IPS-11a (cell line): ENCODE results near the gene EN1.

Experiments used
- H3K4me3 ChIP-seq: one replicate; pipeline ENCODE4 v1.5.1; 2013; ENCODE audit warnings: low read depth, low read length, control low read depth

The EN1 gene

DNA sequence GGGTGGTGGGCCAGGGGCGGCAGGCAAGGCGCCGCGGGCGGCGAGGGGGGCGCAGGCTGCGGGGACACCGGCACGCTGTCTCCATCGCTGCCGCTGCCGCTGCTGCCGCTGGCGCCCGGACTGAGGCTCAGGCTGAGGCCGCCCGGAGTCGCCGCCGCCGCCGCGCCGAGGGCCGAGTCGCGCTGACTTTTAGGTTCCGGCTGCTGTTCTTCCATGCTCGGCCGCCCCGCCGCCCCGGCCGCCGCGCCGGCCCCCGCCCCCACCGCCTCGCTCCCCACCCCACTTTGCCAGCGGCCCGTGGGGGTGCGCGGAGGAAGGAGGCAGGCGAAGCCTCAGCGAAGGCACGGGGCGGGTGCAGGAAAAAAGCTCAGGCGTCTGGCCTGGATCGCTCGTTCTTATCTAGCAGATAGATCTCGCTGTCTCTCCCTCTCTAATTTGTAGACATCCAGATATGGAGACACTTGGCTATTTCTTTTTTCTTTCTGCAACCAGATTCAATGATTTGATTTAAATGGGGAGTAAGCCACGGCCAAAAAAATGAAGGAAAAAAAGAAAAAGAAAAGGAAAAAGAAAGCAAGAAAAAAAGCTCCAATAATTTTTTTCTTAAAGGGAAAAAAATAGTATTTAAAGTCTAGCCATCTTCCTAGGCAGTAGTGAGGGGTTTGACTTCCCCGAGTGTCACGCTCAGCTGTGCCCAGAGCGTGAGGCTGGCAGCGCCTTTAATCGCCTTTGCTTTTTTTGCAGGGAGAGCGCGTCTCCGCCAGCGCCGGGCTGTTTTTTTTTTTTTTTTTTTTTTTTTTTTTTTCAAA is at the start of gene EN1:
TSS of gene EN1 (minus strand) at position 696 of the 809 bp plus-strand sequence. CDS start at position 215, 481 bp downstream.
- peak within 1 kb of the TSS; percentile 13 for H3K4me3 ChIP-seq

DNA sequence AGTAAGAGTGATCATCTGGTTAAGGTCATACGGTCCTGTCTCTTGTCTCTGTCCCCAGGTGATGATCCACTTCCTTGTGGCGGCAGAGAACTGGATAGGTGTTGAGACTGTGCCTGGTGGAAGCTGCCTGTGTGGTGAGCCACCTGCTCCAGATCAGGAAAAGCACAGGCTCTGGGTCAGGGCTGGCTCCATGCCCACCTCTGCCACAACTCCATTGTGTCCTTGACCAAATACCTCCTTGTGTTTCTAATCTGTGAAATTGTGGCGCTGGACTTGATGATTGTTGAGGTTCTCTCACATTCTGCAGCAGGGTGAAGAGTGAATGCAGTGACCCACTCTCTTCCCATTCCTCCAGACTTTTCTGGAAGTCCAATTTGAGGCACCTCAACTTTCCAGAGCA is 45.7 kb upstream of the EN1 start:
- no peak overlapping the region for H3K4me3 ChIP-seq

DNA sequence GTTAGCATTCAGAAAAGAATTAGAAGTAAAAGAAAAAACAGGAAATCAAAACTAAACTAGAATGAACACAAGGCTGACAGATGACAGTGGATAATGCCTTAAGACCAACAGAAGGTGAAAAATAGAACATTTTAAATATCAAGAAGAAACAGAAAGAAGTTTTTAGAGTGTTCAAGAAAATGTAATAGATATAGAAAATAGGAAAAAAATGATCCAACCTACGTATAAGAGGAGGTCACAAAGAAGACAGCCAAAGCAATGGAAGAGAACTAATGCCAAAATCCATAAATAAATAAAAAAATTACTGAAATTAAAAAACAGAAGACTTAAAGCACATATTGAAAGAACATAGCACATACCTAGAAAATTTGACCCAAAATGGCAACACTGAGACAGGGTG is 42.5 kb upstream of the EN1 start:
- no peak overlapping the region for H3K4me3 ChIP-seq

DNA sequence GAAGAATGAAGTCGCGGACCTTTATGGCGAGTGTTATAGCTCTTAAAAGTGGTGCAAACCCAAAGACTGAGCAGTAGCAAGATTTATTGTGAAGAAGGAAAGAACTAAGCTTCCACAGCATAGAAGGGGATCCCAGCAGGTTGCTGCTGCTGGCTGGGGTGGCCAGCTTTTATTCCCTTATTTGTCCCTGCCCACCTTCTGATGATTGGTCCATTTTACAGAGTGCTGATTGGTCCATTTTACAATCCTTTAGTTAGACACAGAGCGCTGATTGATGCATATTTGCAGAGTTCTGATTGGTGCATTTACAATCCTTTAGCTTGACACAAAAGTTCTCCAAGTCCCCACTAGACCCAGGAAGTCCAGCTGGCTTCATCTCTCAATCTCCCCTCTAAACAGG is 36.3 kb upstream of the EN1 start:
- no peak overlapping the region for H3K4me3 ChIP-seq

DNA sequence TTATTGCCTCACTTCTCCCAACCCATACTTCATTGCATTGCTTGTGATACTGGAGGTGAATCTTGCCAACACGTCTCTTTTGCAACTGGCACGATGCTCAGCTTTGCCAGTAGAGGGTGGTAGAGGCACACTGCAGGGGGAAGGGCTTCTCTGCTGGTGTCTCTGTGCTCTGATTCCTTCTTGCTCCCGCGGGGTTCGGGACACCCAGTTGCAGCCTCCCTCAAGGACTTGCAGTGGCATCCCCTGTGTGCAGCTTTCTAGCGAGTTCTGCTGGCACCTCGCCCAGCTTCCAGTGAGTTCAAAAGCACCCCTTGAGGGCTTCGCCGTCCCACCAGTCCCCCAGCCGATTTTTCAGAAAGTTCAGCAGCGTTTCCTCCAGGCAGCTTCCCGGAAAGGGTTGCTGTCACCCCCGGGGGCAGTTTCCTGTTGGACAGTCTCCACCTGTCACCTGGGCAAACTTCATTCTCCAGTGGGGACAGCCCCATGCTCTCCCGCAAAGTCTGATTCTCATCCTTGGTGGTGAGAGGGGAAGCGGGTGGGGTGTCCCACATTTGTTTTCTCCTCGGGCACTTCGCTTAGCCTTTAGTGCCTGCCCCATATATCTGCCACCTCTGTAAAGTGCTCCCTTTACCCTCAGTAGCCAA is 35.4 kb upstream of the EN1 start:
- H3K4me3 ChIP-seq: no peak overlapping the region

DNA sequence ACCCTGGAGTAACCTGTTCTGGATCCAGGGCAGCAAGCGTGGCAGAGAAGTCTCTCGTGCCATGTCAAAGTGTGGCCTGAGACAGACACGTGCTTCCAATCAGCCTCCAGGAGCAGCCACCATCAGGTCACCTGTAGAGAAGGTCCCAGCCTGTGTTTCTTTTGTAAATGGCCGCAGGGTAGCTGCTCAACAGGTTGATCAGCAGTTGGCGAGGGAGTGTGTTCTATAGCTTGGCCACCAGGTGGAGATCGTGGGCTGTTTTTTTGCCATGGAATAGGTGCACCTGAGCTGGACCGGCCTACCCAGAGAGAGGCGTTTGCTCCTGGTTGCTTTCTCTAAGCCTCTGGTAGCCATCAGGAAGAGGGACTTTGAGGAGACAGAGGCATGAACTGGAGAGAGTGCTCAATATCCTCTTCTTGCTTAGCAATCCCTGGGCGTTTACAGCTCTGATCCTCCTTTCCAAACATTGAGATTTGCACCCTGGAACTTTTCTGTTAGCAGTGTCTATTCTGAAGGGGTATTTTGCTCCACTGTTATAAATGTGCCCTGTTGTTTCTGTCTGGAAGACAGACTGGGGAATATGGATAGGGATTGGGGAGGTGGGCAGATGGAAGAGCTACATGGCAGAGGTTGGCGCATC is 34.2 kb upstream of the EN1 start:
- no peak overlapping the region for H3K4me3 ChIP-seq

DNA sequence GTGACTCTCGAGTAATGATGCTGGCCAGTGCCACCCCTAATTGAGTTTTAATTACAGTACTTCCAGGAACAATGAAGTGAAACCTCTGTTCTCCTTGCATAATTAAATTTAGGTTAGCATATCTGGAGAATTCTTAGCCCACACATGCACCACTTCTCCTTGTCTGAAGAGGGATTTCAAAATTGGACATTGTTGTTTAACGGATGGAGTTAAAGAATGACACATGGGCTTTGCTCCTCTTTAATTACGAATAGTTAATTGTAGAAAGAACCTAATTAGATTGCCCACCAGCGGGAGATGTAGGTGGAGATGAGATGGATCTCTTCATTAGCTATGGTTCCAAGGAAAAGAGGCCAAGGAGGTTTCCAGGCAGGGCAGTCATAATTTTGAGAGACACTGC is 33.1 kb upstream of the EN1 start:
- H3K4me3 ChIP-seq: no peak overlapping the region

DNA sequence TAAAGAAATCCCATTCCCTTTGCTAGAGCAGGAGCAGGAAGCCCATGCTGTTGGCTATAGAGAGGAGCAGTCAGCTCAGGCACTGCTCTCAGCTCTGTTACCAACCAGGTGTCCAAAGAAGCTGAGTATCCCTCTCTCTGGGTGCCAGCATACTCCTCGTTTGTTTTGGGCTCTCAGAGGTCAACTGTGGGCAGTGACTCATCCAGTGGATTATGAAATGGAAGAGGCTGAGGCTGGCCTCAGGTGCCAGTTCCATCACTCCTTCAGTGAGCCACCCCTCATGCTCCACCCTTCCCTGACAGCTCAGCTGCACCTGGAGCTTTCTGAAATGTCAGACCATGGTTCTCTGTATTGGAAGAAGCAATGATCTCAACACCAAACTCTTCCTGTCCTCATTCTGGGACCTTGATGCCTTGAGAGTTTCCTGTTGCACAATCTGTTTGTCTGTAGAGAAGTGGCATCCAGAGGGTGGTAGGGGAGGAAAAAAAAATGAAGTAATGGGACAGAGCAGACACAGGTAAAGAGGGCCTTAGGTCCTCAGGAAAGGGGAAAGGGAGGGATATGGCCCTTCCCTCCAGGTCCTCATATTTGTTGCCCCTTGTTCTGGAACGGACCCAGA is 31.2 kb upstream of the EN1 start:
- no peak overlapping the region for H3K4me3 ChIP-seq

DNA sequence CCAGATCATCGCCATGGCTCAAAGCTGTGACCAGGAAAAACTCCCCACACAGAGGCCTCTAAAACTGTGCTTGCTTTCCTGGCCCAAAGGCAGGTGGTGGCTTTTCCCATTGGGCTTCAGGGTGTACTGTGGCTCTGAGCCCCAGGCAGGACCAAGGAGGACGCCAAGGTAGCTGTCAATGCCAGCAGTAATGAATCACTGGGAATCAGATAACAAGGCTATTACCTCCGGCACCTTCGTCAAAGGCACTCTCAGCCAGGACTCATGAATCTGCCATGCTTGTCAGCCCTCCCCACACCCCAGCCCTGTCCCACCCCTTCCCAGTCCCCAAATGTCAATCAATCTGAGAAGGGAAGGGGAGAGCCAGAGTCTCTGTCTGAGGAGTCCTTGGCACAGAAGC is 27.9 kb upstream of the EN1 start:
- no peak overlapping the region for H3K4me3 ChIP-seq

DNA sequence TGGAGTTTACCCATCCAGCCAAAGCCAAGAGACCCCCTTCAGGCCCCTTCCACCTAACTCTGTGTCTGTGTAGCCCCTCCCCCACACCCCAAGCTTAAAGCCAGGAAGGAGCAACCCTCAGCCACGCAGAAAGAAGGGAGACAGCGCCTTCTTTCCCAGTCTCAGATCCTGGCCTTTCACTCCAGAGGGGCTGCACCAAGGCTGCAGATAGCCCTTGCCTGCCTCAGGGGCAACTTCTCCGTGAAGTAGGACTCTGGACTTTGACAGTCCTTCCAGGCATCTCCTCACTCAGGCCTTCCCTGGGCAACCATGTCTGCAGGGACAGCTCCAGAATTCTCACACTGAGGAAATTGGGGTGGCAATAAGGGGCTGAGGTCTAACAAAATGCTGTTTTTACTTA is 26.9 kb upstream of the EN1 start:
- no peak overlapping the region for H3K4me3 ChIP-seq

DNA sequence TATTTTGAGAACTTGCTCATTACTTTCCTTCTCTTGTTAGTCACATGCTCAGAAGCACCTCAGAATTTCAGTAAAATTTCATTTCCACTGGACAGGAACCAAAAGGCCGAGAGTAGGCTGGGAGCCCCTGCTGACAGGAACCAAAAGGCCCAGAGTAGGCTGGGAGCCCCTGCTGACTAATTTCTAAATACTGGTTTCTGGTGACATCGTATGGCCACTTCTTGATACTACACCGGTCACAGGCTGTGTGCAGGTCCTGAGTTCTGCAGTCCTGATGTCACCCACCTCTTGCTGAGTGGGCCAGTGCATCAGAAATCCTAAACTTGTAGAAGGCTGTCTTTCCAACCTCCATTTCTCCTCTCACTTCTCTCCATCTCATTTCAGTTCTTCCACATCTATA is 17.7 kb upstream of the EN1 start:
- no peak overlapping the region for H3K4me3 ChIP-seq

DNA sequence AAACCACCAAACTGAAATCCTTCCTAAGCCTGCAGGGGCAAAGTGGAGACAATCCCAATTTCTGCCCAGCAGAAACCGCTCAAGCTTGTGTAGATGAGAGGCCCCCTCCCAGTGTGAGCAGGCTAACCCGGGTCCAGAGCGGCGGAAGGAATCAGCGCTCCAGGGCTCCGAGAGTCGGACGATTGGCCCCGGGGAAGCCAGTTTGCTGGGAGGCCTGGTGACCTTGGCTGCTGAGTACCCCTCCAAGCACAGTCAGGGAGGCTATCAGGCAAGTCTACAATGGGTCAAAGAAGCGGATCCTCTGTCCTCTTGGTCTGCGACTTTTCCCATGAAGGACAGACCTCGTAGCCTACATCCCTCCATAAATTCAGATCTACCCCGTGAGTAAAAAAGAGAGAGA is 16.8 kb upstream of the EN1 start:
- no peak overlapping the region for H3K4me3 ChIP-seq

DNA sequence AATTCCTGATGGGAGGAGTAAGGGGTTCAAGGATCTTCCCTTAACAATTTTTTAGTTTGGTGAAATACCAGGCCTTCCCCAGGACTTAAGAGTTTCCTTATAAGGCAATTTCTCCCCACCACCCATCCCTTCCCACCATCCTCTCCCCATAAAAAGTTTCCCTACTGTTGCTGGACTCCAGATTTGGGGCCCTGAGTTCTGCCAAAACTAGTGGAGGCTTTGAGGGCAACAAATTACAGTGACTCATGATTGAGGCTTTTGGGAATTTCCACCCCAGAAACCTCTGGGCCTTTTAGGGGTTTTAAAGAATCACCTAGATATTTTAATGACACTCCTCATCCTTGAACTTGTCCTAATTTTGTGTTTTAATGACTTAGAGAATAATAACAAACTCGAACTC is 14.3 kb upstream of the EN1 start:
- H3K4me3 ChIP-seq: no peak overlapping the region

DNA sequence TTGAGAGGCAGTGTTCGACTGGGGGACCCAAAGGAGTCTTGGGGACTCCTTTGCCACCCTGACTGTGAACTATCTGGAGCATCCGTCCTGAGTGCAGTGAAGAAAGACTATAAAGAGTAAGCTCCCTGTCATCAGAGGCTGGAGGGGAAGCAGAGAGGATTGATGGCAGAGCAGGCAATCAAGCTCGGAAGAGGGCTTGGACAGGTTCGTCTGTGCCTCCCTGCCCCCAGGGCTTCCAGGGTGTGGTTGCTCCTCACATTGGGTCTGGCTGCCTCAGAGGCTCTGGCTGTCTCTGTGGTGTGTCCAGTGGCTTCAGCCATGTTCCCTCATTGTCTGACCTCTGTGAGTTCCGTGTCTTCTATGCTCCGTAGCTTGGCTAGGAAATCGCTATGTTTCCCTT is 13.8 kb upstream of the EN1 start:
- H3K4me3 ChIP-seq: no peak overlapping the region

DNA sequence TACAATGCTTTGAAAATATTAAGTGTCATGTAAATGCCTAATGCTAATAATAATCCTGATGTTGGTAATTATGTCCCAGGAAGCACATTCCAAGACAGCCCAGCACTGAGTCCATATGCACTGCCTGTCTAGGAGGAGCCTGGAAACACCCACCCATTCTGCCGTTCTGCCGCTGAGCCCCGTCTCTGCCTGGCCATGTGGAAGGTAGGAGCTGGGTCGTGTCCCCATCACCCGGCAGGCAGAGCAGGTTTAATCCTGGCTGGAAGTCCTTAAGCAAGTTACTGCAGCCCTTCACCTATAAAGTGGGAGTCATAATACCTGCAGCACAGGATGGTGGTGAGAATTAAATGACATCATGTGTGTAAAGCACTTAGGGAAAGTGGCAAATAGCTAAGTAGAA is 13.1 kb upstream of the EN1 start:
- no peak overlapping the region for H3K4me3 ChIP-seq

DNA sequence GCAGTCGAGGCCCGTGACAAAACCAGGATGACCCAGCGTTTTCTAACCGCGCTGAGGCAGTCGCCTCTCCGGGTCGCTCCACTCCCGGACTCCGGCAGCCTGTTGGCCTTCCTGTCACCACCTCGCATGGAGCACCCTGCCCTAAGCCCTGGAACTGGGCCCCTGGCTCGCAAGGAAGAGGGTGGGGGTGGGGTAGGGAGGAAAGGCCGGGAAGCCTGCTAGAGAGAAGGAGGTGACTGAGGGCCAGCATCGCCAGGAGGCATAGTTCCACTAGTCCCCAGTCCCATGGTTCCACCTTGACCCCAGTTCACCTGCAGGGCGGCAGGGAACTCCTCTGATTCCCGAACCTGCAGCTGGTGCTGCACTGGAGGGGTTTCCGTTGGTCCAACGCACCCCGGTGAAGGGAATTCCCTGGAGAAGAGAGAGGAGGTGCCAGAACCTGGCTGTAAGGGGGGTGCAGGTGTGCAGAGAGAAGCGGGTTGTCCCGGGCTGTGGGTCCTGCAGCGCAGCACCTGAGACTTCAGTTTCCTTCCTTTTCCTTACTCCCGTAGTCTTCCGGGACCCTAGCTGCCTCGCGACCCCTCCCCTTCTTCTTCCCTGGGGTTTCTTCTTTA is 11.8 kb upstream of the EN1 start:
- no peak overlapping the region for H3K4me3 ChIP-seq

DNA sequence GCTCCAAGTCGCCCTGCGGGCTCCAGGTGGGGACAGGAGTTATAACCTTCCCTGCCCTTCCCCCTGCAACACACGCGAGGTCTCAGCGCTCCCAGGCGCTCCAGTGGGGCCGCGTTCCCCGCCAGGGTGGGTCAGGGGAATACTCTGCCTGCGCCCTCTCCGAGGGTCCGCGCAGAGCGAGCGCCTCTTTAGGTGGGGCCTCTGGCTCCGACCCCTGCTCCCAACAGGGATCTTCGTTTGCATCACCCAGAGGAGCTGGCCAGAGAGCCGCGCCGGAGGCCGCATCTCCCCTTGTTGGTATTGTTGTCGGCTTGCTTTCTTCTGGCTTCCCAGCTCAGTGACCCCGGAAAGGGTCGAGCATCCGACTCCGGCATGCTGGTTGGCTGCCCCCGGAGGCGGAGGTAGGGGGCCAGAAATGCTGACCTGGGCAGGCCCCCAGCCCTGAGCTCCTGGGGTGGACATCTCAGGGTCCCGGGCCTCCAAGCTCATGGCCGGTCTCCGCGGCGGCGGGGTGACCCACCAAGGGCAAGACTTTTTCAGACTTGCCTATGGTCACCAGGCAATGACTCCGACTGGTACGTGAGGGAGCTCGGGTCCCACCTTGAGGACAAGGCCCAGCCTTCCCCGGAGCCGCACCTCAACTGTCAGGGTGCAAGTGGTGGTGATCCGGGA is 11.2 kb upstream of the EN1 start:
- H3K4me3 ChIP-seq: no peak overlapping the region

DNA sequence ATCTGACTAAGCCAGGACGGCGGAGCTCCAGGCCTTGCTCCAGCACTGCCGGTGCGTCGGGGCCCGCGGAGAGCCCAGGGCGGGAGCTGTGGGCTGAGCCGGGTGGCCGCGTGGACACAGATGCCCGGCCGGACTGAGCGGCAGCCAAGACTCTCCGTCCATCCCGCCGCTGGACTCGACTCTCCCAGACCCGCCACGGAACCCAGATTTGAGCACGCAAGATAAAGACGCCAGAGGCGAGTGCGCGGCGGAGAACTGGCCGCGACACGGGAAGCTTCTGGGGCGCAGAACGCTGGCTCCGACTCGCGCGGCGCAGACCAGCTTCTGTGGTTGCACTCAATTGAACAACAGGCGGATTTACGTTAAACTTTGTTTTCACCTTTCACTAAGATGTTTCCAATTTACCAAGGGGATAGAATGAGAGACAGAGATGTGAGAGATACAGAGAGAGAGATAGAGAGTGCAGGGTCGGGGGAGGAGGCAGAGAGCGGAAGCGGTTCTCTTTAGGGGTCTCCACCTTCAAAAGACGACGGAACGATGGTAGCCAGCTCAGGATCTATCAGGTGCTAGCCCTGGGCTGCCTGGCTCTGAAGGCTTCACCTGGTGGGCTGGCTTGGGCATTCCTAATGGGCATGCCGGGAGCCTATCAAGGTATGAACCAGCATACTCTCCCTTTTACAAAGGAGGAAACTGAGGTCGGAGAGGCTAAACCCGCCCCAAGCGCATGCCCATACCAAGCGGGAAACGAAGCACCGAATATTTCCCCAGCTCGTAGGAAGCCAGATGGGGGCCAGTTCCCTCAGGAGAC is 10.4 kb upstream of the EN1 start:
- H3K4me3 ChIP-seq: no peak overlapping the region

DNA sequence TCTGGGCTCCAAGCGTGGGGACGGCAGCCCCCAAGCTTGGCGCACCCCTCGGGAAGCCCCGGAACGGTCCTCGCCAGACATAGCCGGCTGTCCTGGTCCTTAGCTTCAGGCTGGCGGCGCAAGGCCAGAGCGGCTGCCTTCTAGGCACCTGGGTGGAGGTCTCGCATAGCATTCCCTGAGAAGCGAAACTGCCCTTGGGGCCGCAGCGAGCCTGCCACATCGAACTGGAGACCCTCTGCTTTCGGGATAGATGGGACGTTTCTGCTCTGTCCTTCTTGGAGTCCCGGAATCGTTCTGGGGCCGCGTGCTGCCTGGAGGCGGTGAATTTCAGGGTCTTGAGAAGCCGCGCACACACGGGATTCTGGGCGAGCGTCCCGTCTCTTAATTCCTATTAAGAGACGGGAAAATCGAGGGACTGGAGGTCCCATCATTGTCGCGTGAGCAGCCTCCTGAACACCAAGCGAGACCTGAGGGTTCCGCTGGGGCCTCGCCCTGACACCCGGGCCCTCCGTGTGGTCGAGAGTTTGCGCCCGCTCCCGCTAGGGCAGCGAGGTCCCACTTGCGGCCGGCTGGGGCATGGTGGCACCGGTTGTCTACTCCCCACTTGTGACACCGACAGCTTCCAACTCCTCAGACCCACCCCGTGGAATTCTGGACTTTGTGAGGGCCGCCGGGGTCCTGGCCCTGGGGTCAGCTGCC is 9.7 kb upstream of the EN1 start:
- H3K4me3 ChIP-seq: no peak overlapping the region
